PFSK-1 (cell line): Measurements from ENCODE around the gene FOXF2.

ENCODE experiments used
- POLR2AphosphoS5 ChIP-seq: IDR thresholded peaks from 2 replicates; pipeline ENCODE4 v1.6.1; 2012; ENCODE audit warnings: low read depth, mild to moderate bottlenecking, control low read depth, low read length, moderate library complexity
- TAF1 ChIP-seq: IDR thresholded peaks from 2 replicates; pipeline ENCODE4 v1.6.1; 2012; ENCODE audit warnings: low read length, control low read depth, borderline replicate concordance; ENCODE audit not compliant: insufficient read depth
- TF ChIP-seq, protein P1 (sequence below), 2 experiments: IDR thresholded peaks; 2 replicates each; pipeline versions ENCODE4 v1.6.1 to v1.8.0; 2011 to 2012; ENCODE audit warnings: low read depth in 2 of 2, low read length in 2 of 2, control low read depth in 1 of 2, inconsistent platforms in 1 of 2, mild to moderate bottlenecking in 1 of 2, moderate library complexity in 1 of 2; ENCODE audit not compliant: insufficient read depth in 1 of 2

DNA sequence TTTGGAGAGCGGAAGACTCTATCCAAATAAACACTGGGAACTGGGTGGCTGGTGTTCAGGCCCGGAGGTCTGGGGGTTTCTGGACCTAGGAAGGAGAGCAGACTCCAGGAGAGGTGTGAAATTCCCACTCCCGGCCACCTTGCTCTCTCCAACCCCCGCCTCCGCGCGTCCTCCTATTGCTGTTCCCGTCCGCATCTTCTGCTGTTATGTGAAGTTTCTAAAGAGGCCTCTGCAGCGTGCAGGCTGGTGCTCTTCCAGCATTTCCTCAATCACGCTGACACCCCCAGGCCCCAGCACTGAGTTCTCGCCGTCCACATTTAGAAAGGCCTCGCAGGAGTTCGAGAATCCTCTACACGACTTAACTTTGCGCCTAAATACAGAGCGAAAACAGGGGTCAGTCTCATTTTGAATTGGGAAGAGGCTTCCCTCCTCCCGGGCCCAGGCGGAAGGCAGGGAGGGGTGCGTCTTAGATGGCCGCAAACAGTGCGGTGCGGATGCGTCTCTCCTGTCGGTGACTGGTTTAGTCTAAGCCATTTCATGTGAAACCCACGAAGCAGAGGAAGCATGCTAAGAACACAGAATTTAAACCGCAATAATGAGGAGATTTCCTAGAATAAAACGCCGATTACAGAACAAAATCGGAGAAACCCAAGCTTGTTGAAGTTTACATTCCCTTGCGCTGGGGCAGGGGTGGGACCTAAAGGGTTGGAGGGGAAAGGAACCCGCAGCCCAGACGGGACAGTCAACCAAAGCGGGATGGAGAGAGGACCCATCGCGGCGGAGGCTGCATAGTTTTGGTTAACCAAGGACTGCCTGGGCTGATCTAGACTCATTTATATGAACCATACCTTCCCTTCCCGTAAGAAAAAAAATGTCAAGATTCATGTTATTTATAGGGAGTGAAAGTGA is 4.0 kb upstream of the FOXF2 start:
- TF ChIP-seq POLR2AphosphoS5 (no peak), TAF1 (no peak)
- TF ChIP-seq, protein P1, sequence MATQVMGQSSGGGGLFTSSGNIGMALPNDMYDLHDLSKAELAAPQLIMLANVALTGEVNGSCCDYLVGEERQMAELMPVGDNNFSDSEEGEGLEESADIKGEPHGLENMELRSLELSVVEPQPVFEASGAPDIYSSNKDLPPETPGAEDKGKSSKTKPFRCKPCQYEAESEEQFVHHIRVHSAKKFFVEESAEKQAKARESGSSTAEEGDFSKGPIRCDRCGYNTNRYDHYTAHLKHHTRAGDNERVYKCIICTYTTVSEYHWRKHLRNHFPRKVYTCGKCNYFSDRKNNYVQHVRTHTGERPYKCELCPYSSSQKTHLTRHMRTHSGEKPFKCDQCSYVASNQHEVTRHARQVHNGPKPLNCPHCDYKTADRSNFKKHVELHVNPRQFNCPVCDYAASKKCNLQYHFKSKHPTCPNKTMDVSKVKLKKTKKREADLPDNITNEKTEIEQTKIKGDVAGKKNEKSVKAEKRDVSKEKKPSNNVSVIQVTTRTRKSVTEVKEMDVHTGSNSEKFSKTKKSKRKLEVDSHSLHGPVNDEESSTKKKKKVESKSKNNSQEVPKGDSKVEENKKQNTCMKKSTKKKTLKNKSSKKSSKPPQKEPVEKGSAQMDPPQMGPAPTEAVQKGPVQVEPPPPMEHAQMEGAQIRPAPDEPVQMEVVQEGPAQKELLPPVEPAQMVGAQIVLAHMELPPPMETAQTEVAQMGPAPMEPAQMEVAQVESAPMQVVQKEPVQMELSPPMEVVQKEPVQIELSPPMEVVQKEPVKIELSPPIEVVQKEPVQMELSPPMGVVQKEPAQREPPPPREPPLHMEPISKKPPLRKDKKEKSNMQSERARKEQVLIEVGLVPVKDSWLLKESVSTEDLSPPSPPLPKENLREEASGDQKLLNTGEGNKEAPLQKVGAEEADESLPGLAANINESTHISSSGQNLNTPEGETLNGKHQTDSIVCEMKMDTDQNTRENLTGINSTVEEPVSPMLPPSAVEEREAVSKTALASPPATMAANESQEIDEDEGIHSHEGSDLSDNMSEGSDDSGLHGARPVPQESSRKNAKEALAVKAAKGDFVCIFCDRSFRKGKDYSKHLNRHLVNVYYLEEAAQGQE (IDR thresholded peaks at IDR 0.05; ENCODE audit: insufficient read depth in 1 of 2, low read depth in 2 of 2, low read length in 2 of 2) = no peak
